LoVo (cell line): Measurements from ENCODE around the gene AGPAT1.
"Not testable (repeated sequence)": the region's sequence is repeated elsewhere in the genome, so short reads cannot be mapped to it uniquely, and the experiment has no call there.

Experiments used
- DNase-seq: peaks from one replicate; pipeline ENCODE4 v3.0.0-alpha.2; 2016; ENCODE audit warnings: low spot score

AGPAT1 gene

DNA sequence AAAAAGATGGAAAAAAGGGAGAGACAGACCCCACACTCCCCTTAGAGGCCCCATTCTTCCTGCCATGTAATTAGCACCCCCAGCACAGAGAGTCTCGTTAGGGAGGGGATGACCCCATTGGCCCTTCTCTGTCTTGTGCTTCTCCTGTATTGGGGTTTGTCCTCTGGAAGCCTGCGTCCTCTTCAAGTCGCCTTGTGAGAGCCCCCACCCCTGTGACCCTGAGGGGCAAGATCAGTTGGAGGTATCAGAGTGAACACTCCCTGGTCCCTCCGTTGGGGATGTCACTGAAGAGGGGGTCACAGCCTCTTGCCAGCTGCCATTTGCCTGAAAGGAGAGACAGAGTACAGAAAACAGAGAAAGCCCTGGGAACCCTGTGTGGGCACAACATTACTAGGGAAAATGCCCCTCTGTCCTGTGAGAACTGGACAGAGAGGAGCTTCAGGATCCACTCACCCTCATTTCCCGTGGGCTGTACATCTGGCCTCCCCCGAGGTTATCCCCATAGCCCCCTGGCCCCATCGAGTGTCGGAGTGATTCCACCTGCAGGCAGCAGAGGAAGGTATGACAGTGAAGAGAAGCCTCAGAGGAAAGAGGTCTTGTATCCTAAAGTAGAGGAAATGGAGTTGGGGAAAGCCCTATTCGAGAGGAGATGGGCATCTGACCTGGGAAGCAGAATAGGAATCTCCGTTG lies 10.4 kb upstream of the AGPAT1 start:
- DNase-seq: not testable (repeated sequence)

DNA sequence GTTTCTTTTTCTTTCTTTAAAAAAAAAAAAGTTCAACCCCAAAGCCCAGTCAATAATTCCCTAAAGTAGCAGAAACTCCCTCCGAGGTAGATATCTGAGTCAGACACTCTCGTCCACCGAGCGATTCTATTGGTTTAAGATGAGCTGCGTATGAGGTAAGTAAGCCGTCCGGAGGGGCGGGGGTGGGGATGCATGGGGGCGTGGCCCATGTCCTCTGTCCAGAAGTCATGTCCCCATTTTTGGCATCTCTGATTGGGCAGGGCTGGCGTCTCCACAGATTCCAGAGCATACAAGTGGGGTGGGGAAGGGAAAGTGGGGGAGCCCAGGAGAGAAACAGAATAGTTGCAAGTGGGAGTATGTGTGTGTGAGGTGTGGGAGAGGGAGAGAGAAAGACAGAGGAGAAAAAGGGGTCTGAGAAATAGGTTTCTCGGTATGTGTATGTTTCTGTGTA lies 9.8 kb upstream of the AGPAT1 start:
- DNase-seq: not testable (repeated sequence)

DNA sequence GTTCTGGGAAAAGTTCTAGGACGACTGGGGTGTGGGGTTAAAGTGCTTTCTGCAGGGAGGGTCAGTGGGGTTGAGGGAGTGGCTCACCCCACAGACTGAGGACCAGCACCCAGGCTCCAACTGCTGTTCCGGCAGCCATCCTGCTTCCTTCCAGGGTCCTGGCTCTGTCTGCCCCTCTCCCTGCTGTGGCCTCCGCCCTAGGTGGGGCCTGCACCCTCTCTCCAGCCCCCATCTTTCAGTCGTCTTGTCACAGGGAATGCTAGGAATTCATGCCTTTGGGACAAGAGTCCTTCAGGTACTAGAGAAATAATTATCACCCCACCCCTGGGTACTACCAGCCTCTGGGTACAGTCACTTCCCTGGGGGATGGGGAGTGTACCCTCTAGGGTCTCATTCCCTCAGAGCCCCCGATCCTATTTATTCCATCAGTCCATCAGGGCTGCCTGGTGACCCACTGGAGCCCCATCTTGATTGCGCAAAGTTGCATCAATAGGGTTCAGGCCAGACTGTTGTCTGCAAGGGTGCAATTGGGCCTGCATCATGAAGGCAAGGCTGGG lies 8.3 kb upstream of the AGPAT1 start, which contains the start of gene AGER:
AGER (minus strand) TSS at position 170 of the 557 bp plus-strand sequence; CDS start at position 139, 31 bp downstream.
- DNase-seq: no peak

GRCh38 chr6:32183483-32184083 lies 7.7 kb upstream of the AGPAT1 start:
- DNase-seq: no peak

DNA sequence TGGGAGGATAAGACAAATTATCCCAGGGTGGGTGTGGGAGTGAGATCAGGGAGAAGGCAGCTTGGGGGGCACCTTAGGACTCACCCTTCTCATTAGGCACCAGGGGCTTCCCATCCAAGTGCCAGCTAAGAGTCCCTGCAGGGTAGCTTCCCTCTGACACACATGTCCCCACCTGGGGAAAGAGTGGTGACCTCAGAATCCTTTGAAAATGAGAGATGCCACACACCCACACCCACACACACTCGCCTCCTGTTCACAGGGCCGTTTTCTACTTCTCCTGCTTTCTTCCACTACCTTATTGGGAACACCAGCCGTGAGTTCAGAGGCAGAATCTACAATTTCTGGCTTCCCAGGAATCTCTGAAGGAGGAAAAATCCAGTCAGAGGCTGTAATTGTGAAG lies 7.1 kb upstream of the AGPAT1 start:
- DNase-seq: no peak

DNA sequence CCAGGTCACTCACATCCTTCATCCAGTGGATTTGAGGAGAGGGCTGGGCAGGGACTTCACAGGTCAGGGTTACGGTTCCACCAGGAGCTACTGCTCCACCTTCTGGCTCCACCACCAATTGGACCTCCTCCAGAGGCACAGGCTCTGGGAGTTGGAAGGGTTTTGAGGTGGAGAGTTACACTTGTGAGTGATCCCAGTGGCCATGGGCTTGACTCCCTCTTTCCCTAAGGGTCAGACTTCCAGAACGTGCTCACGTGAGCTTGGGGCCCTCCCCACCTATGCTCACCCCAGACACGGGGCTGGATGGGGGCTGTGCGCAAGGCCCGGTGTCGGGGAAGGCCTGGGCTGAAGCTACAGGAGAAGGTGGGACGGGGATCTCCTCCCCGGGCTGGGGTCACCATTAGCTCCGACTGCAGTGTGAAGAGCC lies 6.7 kb upstream of the AGPAT1 start:
- DNase-seq: no peak

GRCh38 chr6:32181915-32182529 lies 6.1 kb upstream of the AGPAT1 start:
- no peak for DNase-seq

- no peak for DNase-seq
Observed at GRCh38 chr6:32181148-32181702, 5.3 kb upstream of the AGPAT1 start.

DNA sequence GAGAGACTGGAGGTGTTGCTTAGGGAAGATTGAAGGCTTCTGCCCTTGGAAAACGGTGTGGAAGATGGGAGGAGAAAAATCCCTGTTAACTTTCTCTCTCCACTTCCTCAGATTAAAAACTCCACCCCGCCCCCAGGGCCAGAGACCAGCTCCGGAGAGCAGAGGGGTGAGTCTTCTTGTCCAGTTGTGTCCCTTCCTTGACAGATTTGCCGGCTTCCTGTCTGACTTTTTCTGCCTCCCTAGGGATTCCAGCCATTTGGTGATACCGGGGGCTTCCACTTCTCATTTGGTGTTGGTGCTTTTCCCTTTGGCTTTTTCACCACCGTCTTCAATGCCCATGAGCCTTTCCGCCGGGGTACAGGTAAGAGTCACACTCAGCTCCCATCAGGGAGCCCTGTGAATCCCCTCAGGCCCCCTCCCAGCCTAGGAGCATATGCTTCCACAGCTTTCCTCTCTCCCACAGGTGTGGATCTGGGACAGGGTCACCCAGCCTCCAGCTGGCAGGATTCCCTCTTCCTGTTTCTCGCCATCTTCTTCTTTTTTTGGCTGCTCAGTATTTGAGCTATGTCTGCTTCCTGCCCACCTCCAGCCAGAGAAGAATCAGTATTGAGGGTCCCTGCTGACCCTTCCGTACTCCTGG lies 4.0 kb upstream of the AGPAT1 start:
- no peak for DNase-seq

DNA sequence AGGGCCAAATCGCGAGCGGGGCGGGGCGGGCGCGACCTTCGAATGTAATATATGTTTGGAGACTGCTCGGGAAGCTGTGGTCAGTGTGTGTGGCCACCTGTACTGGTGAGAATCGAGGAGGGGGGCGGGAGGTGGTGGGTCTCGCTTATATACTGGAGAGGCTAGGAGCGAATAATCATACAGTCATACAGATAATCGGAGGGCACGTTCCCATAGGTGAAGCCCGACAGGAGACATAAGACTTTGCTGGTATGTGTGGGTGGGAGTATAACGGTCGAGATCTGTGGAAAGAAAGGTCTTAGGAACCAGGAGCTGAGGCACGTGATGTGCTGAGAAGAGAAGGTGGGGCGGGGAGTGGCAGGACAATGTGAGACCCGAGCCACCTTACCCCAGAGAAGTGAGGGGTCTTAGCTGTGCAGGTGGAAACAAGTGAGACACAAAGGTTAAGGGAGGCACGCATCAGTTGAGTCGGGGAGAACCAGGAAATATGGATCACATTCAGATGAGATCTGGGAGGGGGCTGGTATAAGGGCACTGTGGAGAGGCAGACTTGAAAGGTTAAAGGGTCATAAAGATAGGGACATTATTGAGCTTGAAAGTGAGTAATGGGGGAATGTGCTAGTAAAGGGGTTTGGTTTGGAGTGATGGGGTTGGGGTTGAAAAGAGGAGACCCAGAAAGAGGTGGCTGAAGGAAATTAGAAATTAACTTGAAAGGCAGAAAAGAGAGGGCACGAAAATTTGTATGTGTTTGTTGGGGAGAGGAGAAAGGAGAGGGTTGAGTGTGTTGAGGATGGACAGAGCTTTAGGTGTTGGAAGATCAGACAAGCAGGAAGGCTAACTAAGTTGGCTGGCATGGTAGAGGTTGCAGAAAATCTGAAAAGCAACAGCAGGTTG lies 2.9 kb upstream of the AGPAT1 start:
- no peak for DNase-seq

- DNase-seq: peak; percentile 99
Observed at GRCh38 chr6:32177788-32178546, 2.1 kb upstream of the AGPAT1 start, which contains the start of gene RNF5. RNF5 (plus strand) TSS chr6:32178405; CDS start chr6:32178512, 107 bp downstream.

- DNase-seq: no peak
Observed at GRCh38 chr6:32177183-32177787, 1.4 kb upstream of the AGPAT1 start.

DNA sequence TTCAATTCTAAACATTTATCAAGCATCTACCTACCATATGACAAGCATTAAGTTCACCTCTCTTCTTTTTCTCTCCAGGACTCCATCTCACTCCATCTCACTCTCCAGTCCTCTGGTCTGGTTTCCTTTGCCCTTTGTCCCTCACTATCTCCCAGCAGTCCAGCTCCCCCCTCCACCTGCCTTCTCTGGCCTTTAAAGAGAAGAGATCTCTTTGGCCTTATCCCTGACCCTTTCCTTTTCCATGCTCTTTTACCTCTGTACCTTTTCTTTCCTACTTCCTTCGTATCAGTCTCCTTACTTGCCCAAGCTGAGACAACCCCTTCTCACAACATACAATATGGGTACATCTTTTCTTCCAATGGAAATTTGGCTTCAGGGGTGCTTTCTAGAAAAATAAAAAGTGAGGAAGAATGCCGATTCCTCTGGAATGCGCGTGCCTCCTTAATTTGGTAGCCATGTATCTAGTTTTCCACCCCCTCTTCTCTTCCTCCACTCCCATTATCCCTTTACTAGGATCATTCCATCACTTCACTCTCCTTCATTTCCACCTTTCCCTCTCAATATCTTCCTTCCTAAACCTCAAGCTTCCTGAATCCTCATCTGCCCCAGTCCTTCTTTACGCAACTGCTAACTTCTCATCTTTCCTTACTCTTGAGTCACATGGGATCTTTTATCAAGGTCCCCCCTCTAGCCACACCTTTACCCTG lies 745 bp upstream of the AGPAT1 start:
- DNase-seq: peak; percentile 38

DNA sequence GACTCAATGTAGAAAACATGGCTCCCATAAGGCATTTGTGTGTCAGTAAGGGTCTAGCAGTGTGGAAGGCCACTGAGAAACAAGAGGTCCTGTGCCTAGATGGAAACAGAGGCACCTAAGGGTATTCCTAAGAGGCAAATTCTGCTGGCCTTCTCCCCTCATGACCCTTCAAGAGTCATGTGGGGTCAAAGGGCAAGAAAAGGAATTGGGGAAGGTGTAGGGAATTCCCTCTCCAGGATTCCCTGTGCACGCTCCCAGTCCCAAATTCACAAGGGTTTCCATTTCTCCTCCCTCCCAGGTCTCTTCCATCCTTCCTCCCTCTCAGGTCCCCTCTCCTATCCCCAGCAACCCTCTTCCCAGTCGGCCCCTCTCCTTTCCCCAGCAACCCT lies 568 bp downstream of the AGPAT1 start:
- no peak for DNase-seq

DNA sequence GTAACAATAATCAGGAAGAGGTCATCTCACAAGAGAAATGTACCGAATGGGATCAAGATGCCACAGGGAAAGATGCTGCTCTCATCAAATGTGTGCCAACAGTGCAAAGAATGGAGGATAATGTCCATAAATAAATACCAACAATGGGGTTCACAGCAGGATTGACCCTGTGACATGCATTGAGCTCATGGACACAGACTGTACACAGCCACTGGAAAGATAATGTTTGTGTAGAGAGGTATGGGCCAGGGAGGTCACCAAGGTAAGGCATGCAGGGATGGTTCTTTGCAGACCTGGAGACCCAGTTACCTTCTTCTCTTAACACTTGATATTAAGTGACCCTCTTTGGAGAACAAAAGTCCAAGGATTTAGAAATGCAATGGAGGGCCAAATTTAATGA lies 1.5 kb downstream of the AGPAT1 start:
- DNase-seq: no peak

- no peak for DNase-seq
Observed at GRCh38 chr6:32173051-32173727, 2.7 kb downstream of the AGPAT1 start.

GRCh38 chr6:32171234-32171633 lies 4.7 kb downstream of the AGPAT1 start:
- no peak for DNase-seq

DNA sequence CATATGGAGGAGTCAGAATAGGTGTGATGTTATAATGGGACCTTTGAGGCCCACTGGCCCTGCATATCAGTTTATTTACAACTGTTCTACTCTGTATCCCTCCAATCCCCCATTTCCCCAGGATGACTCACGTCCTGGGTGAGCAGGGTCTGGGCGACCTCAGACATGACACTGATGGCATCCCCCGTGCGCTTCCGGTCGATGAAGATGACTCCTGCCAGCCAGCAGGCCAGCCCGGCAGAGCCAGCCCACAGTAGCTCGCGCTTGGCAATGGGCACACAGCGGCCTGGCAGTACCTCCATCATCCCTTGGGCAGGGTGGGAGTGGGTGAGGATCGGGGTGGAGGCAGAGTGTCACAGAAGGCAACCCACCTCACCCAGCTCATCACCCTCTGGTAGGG lies 5.6 kb downstream of the AGPAT1 start:
- DNase-seq: no peak
